GM19438 (cell line): ENCODE data around the gene PGLYRP4.

Experiments used
- ATAC-seq: cut with Tn5 transposase; IDR thresholded peaks from one replicate; pipeline ENCODE4 v1.9.1; 2021; ENCODE audit warnings: low read depth; ENCODE audit not compliant: unreplicated experiment

PGLYRP4 gene

GRCh38 chr1:153379591-153379990 is 30.9 kb upstream of the PGLYRP4 start:
- no peak for ATAC-seq

- no peak for ATAC-seq
Measured at GRCh38 chr1:153375511-153375910, 26.9 kb upstream of the PGLYRP4 start, which contains the start of gene S100A12. Gene S100A12 (minus strand): TSS chr1:153375621. CDS start chr1:153374592, 1,029 bp downstream.

GRCh38 chr1:153374071-153374470 is 25.4 kb upstream of the PGLYRP4 start:
- no peak for ATAC-seq

GRCh38 chr1:153372571-153372970 is 23.9 kb upstream of the PGLYRP4 start:
- no peak for ATAC-seq

- ATAC-seq = no peak
Measured at GRCh38 chr1:153371231-153371630, 22.6 kb upstream of the PGLYRP4 start.

GRCh38 chr1:153370146-153370545 is 21.5 kb upstream of the PGLYRP4 start:
- ATAC-seq = no peak

- no peak for ATAC-seq
Measured at GRCh38 chr1:153368495-153368894, 19.9 kb upstream of the PGLYRP4 start.

GRCh38 chr1:153367090-153367489 is 18.4 kb upstream of the PGLYRP4 start:
- no peak for ATAC-seq

GRCh38 chr1:153366261-153366660 is 17.6 kb upstream of the PGLYRP4 start:
- no peak for ATAC-seq

GRCh38 chr1:153365696-153366095 is 17.1 kb upstream of the PGLYRP4 start:
- ATAC-seq = no peak

GRCh38 chr1:153364766-153365666 is 16.4 kb upstream of the PGLYRP4 start:
- no peak for ATAC-seq

- ATAC-seq = no peak
Measured at GRCh38 chr1:153364156-153364555, 15.5 kb upstream of the PGLYRP4 start.

- ATAC-seq = no peak
Measured at GRCh38 chr1:153363641-153364040, 15.0 kb upstream of the PGLYRP4 start.

- ATAC-seq = no peak
Measured at GRCh38 chr1:153362187-153362775, 13.6 kb upstream of the PGLYRP4 start.

GRCh38 chr1:153361480-153362109 is 13.0 kb upstream of the PGLYRP4 start:
- no peak for ATAC-seq

GRCh38 chr1:153360592-153361479 is 12.2 kb upstream of the PGLYRP4 start:
- no peak for ATAC-seq

GRCh38 chr1:153360190-153360589 is 11.5 kb upstream of the PGLYRP4 start:
- ATAC-seq = no peak

GRCh38 chr1:153359241-153359640 is 10.6 kb upstream of the PGLYRP4 start:
- ATAC-seq = no peak

GRCh38 chr1:153358691-153358975 is 10.0 kb upstream of the PGLYRP4 start:
- no peak for ATAC-seq

- no peak for ATAC-seq
Measured at GRCh38 chr1:153357853-153358690, 9.4 kb upstream of the PGLYRP4 start, which contains the start of gene S100A9. Gene S100A9 (plus strand): TSS chr1:153357854. CDS start chr1:153358284, 430 bp downstream.
